HepG2 (cell line): ENCODE data around the gene NONO. TPM values are rescaled to one million over a fixed set of nuclear protein-coding genes. Genes with fewer than 3 reads are reported as not detected.

Source experiments
- CENPX ChIP-seq: sonication (generic); formaldehyde crosslinking; IDR thresholded peaks from 2 replicates; pipeline ENCODE4 v1.9.0; 2021; ENCODE audit warnings: mild to moderate bottlenecking, missing genetic modification reagents, moderate library complexity
- ETS1 ChIP-seq: sonication (generic); formaldehyde crosslinking; IDR thresholded peaks from 2 replicates; pipeline ENCODE4 v1.4.0; 2020; ENCODE audit warnings: missing genetic modification reagents
- HHEX ChIP-seq: IDR thresholded peaks from 2 replicates; pipeline ENCODE4 v1.6.1; 2016; ENCODE audit warnings: control low read depth
- MYNN ChIP-seq: sonication (generic); formaldehyde crosslinking; IDR thresholded peaks from 2 replicates; pipeline ENCODE4 v1.4.0; 2020; ENCODE audit warnings: mild to moderate bottlenecking, low read depth, missing genetic modification reagents
- NCOR1 ChIP-seq: fragments of 200-600 bp; sonication (generic); IDR thresholded peaks from 2 replicates; pipeline ENCODE4 v1.7.0; 2017; ENCODE audit warnings: antibody characterized with exemption, low read length, borderline replicate concordance
- NR2C2 ChIP-seq: sonication (generic); formaldehyde crosslinking; IDR thresholded peaks from 2 replicates; pipeline ENCODE4 v1.4.0; 2020; ENCODE audit warnings: missing genetic modification reagents, mild to moderate bottlenecking, moderate library complexity, borderline replicate concordance
- NR2F2 ChIP-seq: IDR thresholded peaks from 2 replicates; pipeline ENCODE4 v1.6.1; 2012; ENCODE audit warnings: low read depth, inconsistent platforms, borderline replicate concordance
- PHF21A ChIP-seq: sonication (generic); formaldehyde crosslinking; IDR thresholded peaks from 2 replicates; pipeline ENCODE4 v1.5.0; 2020; ENCODE audit warnings: mild to moderate bottlenecking, missing genetic modification reagents
- RFXAP ChIP-seq: sonication (generic); formaldehyde crosslinking; IDR thresholded peaks from 2 replicates; pipeline ENCODE4 v1.4.0; 2020; ENCODE audit warnings: missing genetic modification reagents, borderline replicate concordance
- SMYD3 ChIP-seq: sonication (generic); formaldehyde crosslinking; IDR thresholded peaks from 2 replicates; pipeline ENCODE4 v1.8.1; 2023; ENCODE audit warnings: mild to moderate bottlenecking, missing genetic modification reagents
- ZBTB39 ChIP-seq: sonication (generic); formaldehyde crosslinking; IDR thresholded peaks from 2 replicates; pipeline ENCODE4 v1.5.0; 2020; ENCODE audit warnings: missing genetic modification reagents
- ZC3H13 ChIP-seq: sonication (generic); formaldehyde crosslinking; IDR thresholded peaks from 2 replicates; pipeline ENCODE4 v1.8.1; 2023; ENCODE audit warnings: mild to moderate bottlenecking, missing genetic modification reagents, moderate library complexity
- ZFP41 ChIP-seq: sonication (generic); formaldehyde crosslinking; IDR thresholded peaks from 2 replicates; pipeline ENCODE4 v1.4.0; 2020; ENCODE audit warnings: mild to moderate bottlenecking, missing genetic modification reagents, borderline replicate concordance
- ZFP91 ChIP-seq: sonication (generic); formaldehyde crosslinking; IDR thresholded peaks from 2 replicates; pipeline ENCODE4 v1.9.0; 2022; ENCODE audit warnings: missing genetic modification reagents, mild to moderate bottlenecking, borderline replicate concordance
- ZNF136 ChIP-seq: sonication (generic); formaldehyde crosslinking; IDR thresholded peaks from 2 replicates; pipeline ENCODE4 v1.8.1; 2022; ENCODE audit warnings: low read depth, mild to moderate bottlenecking, moderate library complexity, missing genetic modification reagents
- ZNF281 ChIP-seq: sonication (generic); formaldehyde crosslinking; IDR thresholded peaks from 2 replicates; pipeline ENCODE4 v1.4.0; 2020; ENCODE audit warnings: missing genetic modification reagents, borderline replicate concordance
- ZNF282 ChIP-seq: fragments of 450-650 bp; IDR thresholded peaks from 2 replicates; pipeline ENCODE4 v1.6.1; 2018; ENCODE audit not compliant: partially characterized antibody
- ZNF547 ChIP-seq: sonication (generic); formaldehyde crosslinking; IDR thresholded peaks from 2 replicates; pipeline ENCODE4 v1.5.1; 2020; ENCODE audit warnings: mild to moderate bottlenecking, missing genetic modification reagents
- ZNF563 ChIP-seq: sonication (generic); formaldehyde crosslinking; IDR thresholded peaks from 2 replicates; pipeline ENCODE4 v1.8.0; 2022; ENCODE audit warnings: mild to moderate bottlenecking, moderate library complexity, missing genetic modification reagents
- ZNF607 ChIP-seq: sonication (generic); formaldehyde crosslinking; IDR thresholded peaks from 2 replicates; pipeline ENCODE4 v1.5.1; 2020; ENCODE audit warnings: missing genetic modification reagents, mild to moderate bottlenecking, borderline replicate concordance
- ZNF674 ChIP-seq: sonication (generic); formaldehyde crosslinking; IDR thresholded peaks from 2 replicates; pipeline ENCODE4 v1.5.0; 2020; ENCODE audit warnings: low read depth, mild to moderate bottlenecking, missing genetic modification reagents
- polyA plus RNA-seq, 8 experiments: library from polyadenylated mRNA; depleted of rRNA in 3 of 8; stranded (reverse) in 7 of 8; unstranded in 1 of 8; fragments of >200 nt; fragmentation: Illumina TruSeq in 4 of 8; extraction: Trizol in 4 of 8; gene quantifications; 2 replicates each; pipeline versions ENCODE4 v1.2.1 to v1.2.3, GENCODE V29; 2011 to 2016; ENCODE audit warnings: low read depth in 4 of 8, missing spikeins in 1 of 8, mixed read lengths in 1 of 8; ENCODE audit not compliant: insufficient read depth in 1 of 8
- total RNA-seq, 5 experiments: library from RNA; depleted of rRNA; stranded (reverse); fragments of >200 nt; fragmentation: Illumina TruSeq; extraction: Trizol; gene quantifications; 2 replicates each; pipeline ENCODE4 v1.2.3, GENCODE V29; 2016; ENCODE audit warnings: low read depth in 1 of 5

NONO gene
- total and polyA plus RNA-seq, 2 of the 13 experiments (the other 11 are each of a cell fraction or from before 2014, with no cell fraction given) = 408 to 605 TPM

GRCh38 chrX:71283403-71284143 lies at the start of gene NONO (continued):
- TF ChIP-seq SMYD3 = no peak
- TF ChIP-seq ZNF136 (CRISPR knock-in tag) = no peak
- peak; percentile 51 for TF ChIP-seq PHF21A (CRISPR knock-in tag)
- no peak for TF ChIP-seq ZBTB39 (CRISPR knock-in tag)
- TF ChIP-seq NR2C2 (CRISPR knock-in tag) = no peak; the same call in 1 of the 2 replicates
- no peak for TF ChIP-seq MYNN (CRISPR knock-in tag)
- TF ChIP-seq NCOR1 = no peak
- TF ChIP-seq ZC3H13 = no peak
- no peak for TF ChIP-seq HHEX (CRISPR knock-in tag)
- TF ChIP-seq ZNF547 = no peak
- no peak for TF ChIP-seq ZNF674 (CRISPR knock-in tag)
- TF ChIP-seq CENPX (CRISPR knock-in tag) = no peak
- TF ChIP-seq ZNF282 = no peak
- TF ChIP-seq RFXAP (CRISPR knock-in tag) = peak; percentile 62; the same call in 1 of the 2 replicates
- no peak for TF ChIP-seq ZNF563 (CRISPR knock-in tag)
- TF ChIP-seq ZFP41 (CRISPR knock-in tag) = no peak
- TF ChIP-seq ETS1 (CRISPR knock-in tag) = no peak
- TF ChIP-seq ZNF607 (CRISPR knock-in tag) = no peak
- TF ChIP-seq ZFP91 (CRISPR knock-in tag) = peak; percentile 48; the same call in 1 of the 2 replicates
- no peak for TF ChIP-seq NR2F2
- TF ChIP-seq ZNF281 = peak; percentile 52; the same call in 1 of the 2 replicates
